Thymus (tissue), 11 donors: ENCODE data around the gene LTB4R. TPM values are rescaled to one million over a fixed set of nuclear protein-coding genes. Genes with fewer than 3 reads are reported as not detected.

Source experiments
- DNase-seq, 9 donors: peaks; one replicate each; pipeline ENCODE4 v3.0.0-alpha.2; 2013; ENCODE audit warnings: low spot score in 9 of 9, low read depth in 6 of 9, missing footprints in 1 of 9
- H3K27ac ChIP-seq, 2 donors: one replicate each; pipeline ENCODE4 v1.5.1; 2013; ENCODE audit warnings: control low read depth in 1 of 2, low read depth in 1 of 2, low read length in 1 of 2, mild to moderate bottlenecking in 1 of 2, moderate library complexity in 1 of 2
- H3K27me3 ChIP-seq, 2 donors: one replicate each; pipeline ENCODE4 v1.5.1; 2013; ENCODE audit warnings: low read length in 1 of 2; ENCODE audit not compliant: control insufficient read depth in 2 of 2, insufficient read depth in 1 of 2
- H3K36me3 ChIP-seq, 2 donors: one replicate each; pipeline ENCODE4 v1.5.1; 2013; ENCODE audit warnings: low read length in 1 of 2, mild to moderate bottlenecking in 1 of 2, moderate library complexity in 1 of 2; ENCODE audit not compliant: control insufficient read depth in 2 of 2, insufficient read depth in 2 of 2
- H3K4me1 ChIP-seq, 2 donors: one replicate each; pipeline ENCODE4 v1.5.1; 2013; ENCODE audit warnings: low read length in 2 of 2; ENCODE audit not compliant: control insufficient read depth in 2 of 2, insufficient read depth in 2 of 2
- H3K4me3 ChIP-seq, 2 donors: one replicate each; pipeline ENCODE4 v1.5.1; 2013; ENCODE audit warnings: low read length in 2 of 2, control low read depth in 1 of 2, mild to moderate bottlenecking in 1 of 2
- H3K9me3 ChIP-seq, 2 donors: one replicate each; pipeline ENCODE4 v1.5.1; 2013; ENCODE audit warnings: low read length in 1 of 2, mild to moderate bottlenecking in 1 of 2; ENCODE audit not compliant: control insufficient read depth in 2 of 2, insufficient read depth in 1 of 2
- WGBS: extraction: QIAGEN DNeasy Blood & Tissue Kit; methylation state at CpG from one replicate; pipeline ENCODE4 v1.1.7; 2013; 5-methylcytosine and 5-hydroxymethylcytosine counted together
- polyA plus RNA-seq: library from polyadenylated mRNA; stranded (reverse); fragments of 200-250 nt; gene quantifications from one replicate; pipeline ENCODE4 v1.2.3, GENCODE V29; 2013
- total RNA-seq: library from RNA; stranded (reverse); fragments of 120-200 nt; gene quantifications from one replicate; pipeline ENCODE4 v1.2.4, GENCODE V29; 2013
- donor health status: healthy.

Gene LTB4R
- total and polyA plus RNA-seq, 2 donors, result 4.4 to 73.3 TPM

- WGBS, result 98% methylated on average over 9 of the region's 9 CpGs
These were observed 43.1 kb upstream of the LTB4R start for GRCh38 chr14:24268225-24268624.

GRCh38 chr14:24269368-24269767, 41.9 kb upstream of the LTB4R start:
- peaks cover 9 to 19% of the 10 kb centered on the region in 2 donors for H3K36me3 ChIP-seq

More at GRCh38 chr14:24268225-24268624, 43.1 kb upstream of the LTB4R start:
- no peak for DNase-seq
- no peak overlapping the region for H3K4me3 ChIP-seq
- no peak overlapping the region for H3K27ac ChIP-seq
- H3K27me3 ChIP-seq, result no peaks in the 10 kb centered on the region
- H3K4me1 ChIP-seq, result peaks cover 11 to 21% of the 10 kb centered on the region in 2 donors
- H3K36me3 ChIP-seq, result peaks cover 9 to 19% of the 10 kb centered on the region in 2 donors
- H3K9me3 ChIP-seq, result no peaks in the 10 kb centered on the region

GRCh38 chr14:24269910-24270536, 41.3 kb upstream of the LTB4R start:
- Histone ChIP-seq H3K36me3 (peaks cover 9 to 19% of the 10 kb centered on the region in 2 donors), H3K27ac (no peak overlapping the region), H3K9me3 (no peaks in the 10 kb centered on the region), H3K27me3 (no peaks in the 10 kb centered on the region), H3K4me3 (no peak overlapping the region), H3K4me1 (peaks cover 11 to 27% of the 10 kb centered on the region in 2 donors)
- no peak for DNase-seq
- WGBS, result over 99% methylated on average over 14 of the region's 14 CpGs

More at GRCh38 chr14:24269368-24269767, 41.9 kb upstream of the LTB4R start:
- no peak overlapping the region for H3K4me3 ChIP-seq
- no peaks in the 10 kb centered on the region for H3K9me3 ChIP-seq
- no peak overlapping the region for H3K27ac ChIP-seq
- 98% methylated on average over 8 of the region's 8 CpGs for WGBS
- peaks cover 11 to 27% of the 10 kb centered on the region in 2 donors for H3K4me1 ChIP-seq
- no peak for DNase-seq
- H3K27me3 ChIP-seq, result no peaks in the 10 kb centered on the region

- peak overlapping the region; percentile 94 to 99 for H3K27ac ChIP-seq
- H3K4me1 ChIP-seq, result peaks cover 11 to 26% of the 10 kb centered on the region in 2 donors
- WGBS, result 17% methylated on average over 13 of the region's 13 CpGs
- peak overlapping the region; percentile 67 to 83 for H3K4me3 ChIP-seq
- DNase-seq, result no peak
- H3K9me3 ChIP-seq, result no peaks in the 10 kb centered on the region
- no peaks in the 10 kb centered on the region for H3K27me3 ChIP-seq
- peaks cover 5 to 19% of the 10 kb centered on the region in 2 donors for H3K36me3 ChIP-seq
These were observed 40.7 kb upstream of the LTB4R start for GRCh38 chr14:24270537-24271133.

- peaks cover 11 to 26% of the 10 kb centered on the region in 2 donors for H3K4me1 ChIP-seq
- peaks cover 5 to 17% of the 10 kb centered on the region in 2 donors for H3K36me3 ChIP-seq
- under 1% methylated on average over 61 of the region's 61 CpGs for WGBS
- no peaks in the 10 kb centered on the region for H3K27me3 ChIP-seq
- no peaks in the 10 kb centered on the region for H3K9me3 ChIP-seq
- peak; percentile 80 to 96 (median 88) for DNase-seq
- peak within 1 kb of the TSS; percentile 94 to 99 for H3K27ac ChIP-seq
- peak within 1 kb of the TSS; percentile 67 to 83 for H3K4me3 ChIP-seq
These were observed 40.0 kb upstream of the LTB4R start, which contains the start of gene RABGGTA for GRCh38 chr14:24271134-24271833. TSS of gene RABGGTA (minus strand) at chr14:24271597. CDS start at chr14:24271115, 482 bp downstream.

GRCh38 chr14:24271834-24272263, 39.5 kb upstream of the LTB4R start:
- peak overlapping the region; percentile 67 to 83 for H3K4me3 ChIP-seq
- H3K9me3 ChIP-seq, result no peaks in the 10 kb centered on the region
- no peaks in the 10 kb centered on the region for H3K27me3 ChIP-seq
- WGBS, result 22% methylated on average over 3 of the region's 3 CpGs
- H3K4me1 ChIP-seq, result peaks cover 11 to 26% of the 10 kb centered on the region in 2 donors
- no peak for DNase-seq
- peaks cover 5 to 13% of the 10 kb centered on the region in 2 donors for H3K36me3 ChIP-seq
- peak overlapping the region; percentile 79 to 99 for H3K27ac ChIP-seq

GRCh38 chr14:24272467-24272866, 38.8 kb upstream of the LTB4R start:
- peaks cover 5 to 9% of the 10 kb centered on the region in 2 donors for H3K36me3 ChIP-seq
- 96% methylated on average over 2 of the region's 2 CpGs for WGBS
- H3K27me3 ChIP-seq, result no peaks in the 10 kb centered on the region
- peaks cover 11 to 27% of the 10 kb centered on the region in 2 donors for H3K4me1 ChIP-seq
- no peak for DNase-seq
- no peaks in the 10 kb centered on the region for H3K9me3 ChIP-seq
- no peak overlapping the region for H3K4me3 ChIP-seq
- no peak overlapping the region for H3K27ac ChIP-seq

GRCh38 chr14:24273422-24273998, 37.8 kb upstream of the LTB4R start:
- peaks cover 11 to 30% of the 10 kb centered on the region in 2 donors for H3K4me1 ChIP-seq
- peaks cover 5 to 6% of the 10 kb centered on the region in 2 donors for H3K36me3 ChIP-seq
- no peaks in the 10 kb centered on the region for H3K27me3 ChIP-seq
- no peak for DNase-seq
- 84% methylated on average over 3 of the region's 3 CpGs for WGBS
- no peak overlapping the region for H3K27ac ChIP-seq
- H3K9me3 ChIP-seq, result no peaks in the 10 kb centered on the region
- no peak overlapping the region for H3K4me3 ChIP-seq
